GM12892 (cell line): ENCODE measurements around the gene PHEX.

ENCODE experiments used
- DNase-seq: peaks from one replicate; pipeline ENCODE4 v3.0.0; 2011; ENCODE audit not compliant: insufficient read length
- FAIRE-seq: peaks from 2 replicates; lab custom pipeline; 2011; peaks lifted over from hg19 to GRCh38; lab: Jason Lieb, UNC
- POLR2A ChIP-seq: IDR thresholded peaks from 2 replicates; pipeline ENCODE4 v1.6.1; 2011; ENCODE audit warnings: low read depth, low read length, control low read depth
- POLR2AphosphoS5 ChIP-seq: IDR thresholded peaks from 2 replicates; pipeline ENCODE4 v1.6.1; 2011; ENCODE audit warnings: low read depth, low read length, control low read depth
- TAF1 ChIP-seq: IDR thresholded peaks from 2 replicates; pipeline ENCODE4 v1.6.1; 2011; ENCODE audit warnings: low read depth, mild to moderate bottlenecking, control low read depth, low read length, borderline replicate concordance

The PHEX gene

GRCh38 chrX:22047468-22047867 is 15.3 kb downstream of the PHEX start:
- TF ChIP-seq POLR2A, result no peak
- TF ChIP-seq TAF1, result no peak
- no peak for TF ChIP-seq POLR2AphosphoS5
- no peak for FAIRE-seq
- no peak for DNase-seq

GRCh38 chrX:22053481-22053880 is 21.4 kb downstream of the PHEX start:
- FAIRE-seq (no peak), DNase-seq (no peak)
- TF ChIP-seq TAF1 (no peak), POLR2AphosphoS5 (no peak), POLR2A (no peak)

GRCh38 chrX:22056235-22056634 is 24.1 kb downstream of the PHEX start:
- DNase-seq (no peak), FAIRE-seq (peak; percentile 27)
- TF ChIP-seq POLR2AphosphoS5 (no peak), POLR2A (no peak), TAF1 (no peak)

- no peak for DNase-seq
- no peak for TF ChIP-seq POLR2AphosphoS5
- no peak for TF ChIP-seq POLR2A
- TF ChIP-seq TAF1, result no peak
- peak; percentile 48 for FAIRE-seq
These were observed 25.5 kb downstream of the PHEX start for GRCh38 chrX:22057667-22058066.

- no peak for DNase-seq
- TF ChIP-seq TAF1 (no peak), POLR2AphosphoS5 (no peak), POLR2A (no peak)
- FAIRE-seq, result no peak
These were observed 27.6 kb downstream of the PHEX start for GRCh38 chrX:22059775-22060174.

- DNase-seq, result no peak
- FAIRE-seq, result peak; percentile 82
These were observed 28.5 kb downstream of the PHEX start for GRCh38 chrX:22060415-22061280.

GRCh38 chrX:22063284-22063683 is 31.2 kb downstream of the PHEX start:
- peak; percentile 30 for DNase-seq
- peak; percentile 82 for FAIRE-seq
- no peak for TF ChIP-seq POLR2AphosphoS5
- TF ChIP-seq POLR2A, result no peak
- no peak for TF ChIP-seq TAF1

More at GRCh38 chrX:22060415-22061280, 28.5 kb downstream of the PHEX start:
- TF ChIP-seq POLR2A (no peak), TAF1 (no peak), POLR2AphosphoS5 (no peak)

- FAIRE-seq (no peak), DNase-seq (no peak)
- no peak for TF ChIP-seq POLR2AphosphoS5
- TF ChIP-seq POLR2A, result no peak
These were observed 37.5 kb downstream of the PHEX start for GRCh38 chrX:22069586-22069985.

GRCh38 chrX:22073928-22074327 is 41.8 kb downstream of the PHEX start:
- no peak for TF ChIP-seq TAF1
- TF ChIP-seq POLR2AphosphoS5, result no peak
- no peak for TF ChIP-seq POLR2A
- no peak for FAIRE-seq
- no peak for DNase-seq

- DNase-seq (no peak), FAIRE-seq (no peak)
- no peak for TF ChIP-seq POLR2A
These were observed 46.0 kb downstream of the PHEX start for GRCh38 chrX:22078117-22078516.

- FAIRE-seq, result peak; percentile 44
These were observed 49.5 kb downstream of the PHEX start for GRCh38 chrX:22081475-22082092.

GRCh38 chrX:22086003-22086402 is 53.9 kb downstream of the PHEX start:
- TF ChIP-seq TAF1 (no peak), POLR2A (no peak), POLR2AphosphoS5 (no peak)
- FAIRE-seq (no peak), DNase-seq (no peak)

More at GRCh38 chrX:22081475-22082092, 49.5 kb downstream of the PHEX start:
- TF ChIP-seq TAF1 (no peak), POLR2A (no peak), POLR2AphosphoS5 (no peak)
- DNase-seq, result no peak
